ENCODE results near the gene KIF2C. TPM values are rescaled to one million over a fixed set of nuclear protein-coding genes. Genes with fewer than 3 reads are reported as not detected.

KIF2C gene
- total RNA-seq, 1 donor from 2014 or later: 0.93 TPM

DNA sequence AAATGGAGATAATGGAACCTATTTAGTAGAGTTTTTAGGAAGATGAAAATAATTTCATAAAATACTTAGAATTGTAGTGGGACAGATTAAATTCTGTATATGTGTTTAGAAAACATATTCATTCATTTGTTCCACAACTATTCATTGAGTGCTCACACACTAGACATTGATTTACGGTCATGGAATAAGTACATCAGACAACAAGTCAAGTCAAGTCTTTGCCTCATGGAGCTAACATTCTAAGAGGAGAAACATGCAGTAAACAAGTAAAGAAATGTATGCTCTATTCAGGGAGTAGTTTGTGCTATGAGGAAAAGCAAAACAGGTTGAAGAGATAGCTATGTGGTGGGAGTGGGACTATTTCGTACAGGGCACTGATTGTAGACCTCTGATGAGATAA, 77.7 kb downstream of the KIF2C start:
- TF ChIP-seq, protein P1, sequence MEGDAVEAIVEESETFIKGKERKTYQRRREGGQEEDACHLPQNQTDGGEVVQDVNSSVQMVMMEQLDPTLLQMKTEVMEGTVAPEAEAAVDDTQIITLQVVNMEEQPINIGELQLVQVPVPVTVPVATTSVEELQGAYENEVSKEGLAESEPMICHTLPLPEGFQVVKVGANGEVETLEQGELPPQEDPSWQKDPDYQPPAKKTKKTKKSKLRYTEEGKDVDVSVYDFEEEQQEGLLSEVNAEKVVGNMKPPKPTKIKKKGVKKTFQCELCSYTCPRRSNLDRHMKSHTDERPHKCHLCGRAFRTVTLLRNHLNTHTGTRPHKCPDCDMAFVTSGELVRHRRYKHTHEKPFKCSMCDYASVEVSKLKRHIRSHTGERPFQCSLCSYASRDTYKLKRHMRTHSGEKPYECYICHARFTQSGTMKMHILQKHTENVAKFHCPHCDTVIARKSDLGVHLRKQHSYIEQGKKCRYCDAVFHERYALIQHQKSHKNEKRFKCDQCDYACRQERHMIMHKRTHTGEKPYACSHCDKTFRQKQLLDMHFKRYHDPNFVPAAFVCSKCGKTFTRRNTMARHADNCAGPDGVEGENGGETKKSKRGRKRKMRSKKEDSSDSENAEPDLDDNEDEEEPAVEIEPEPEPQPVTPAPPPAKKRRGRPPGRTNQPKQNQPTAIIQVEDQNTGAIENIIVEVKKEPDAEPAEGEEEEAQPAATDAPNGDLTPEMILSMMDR (IDR thresholded peaks at IDR 0.05): no peak
- no peaks in the 10 kb centered on the region for H3K36me3 ChIP-seq
- DNase-seq (no peak), ATAC-seq (no peak)
- intact Hi-C loops (cut with DNase I): no loop called here
- H3K4me1 ChIP-seq: peaks cover 19% of the 10 kb centered on the region
- H3K27ac ChIP-seq: no peak overlapping the region
- H3K9me3 ChIP-seq: no peaks in the 10 kb centered on the region
- H3K27me3 ChIP-seq: no peaks in the 10 kb centered on the region
- H3K4me3 ChIP-seq: no peak overlapping the region

Other genes with a start within 250 kb of the KIF2C start
- gene TMEM53, start 65.4 kb upstream of the KIF2C start, total RNA-seq: 13.9 TPM
- gene ARMH1, start 65.1 kb upstream of the KIF2C start, total RNA-seq: 5.9 TPM
- gene RNU5D-1, start 8.7 kb upstream of the KIF2C start, total RNA-seq: not detected
- 1,338 TPM for gene RPS8, start 35.7 kb downstream of the KIF2C start, total RNA-seq
- gene BEST4, start 48.3 kb downstream of the KIF2C start, total RNA-seq: not detected
- gene PLK3, start 60.5 kb downstream of the KIF2C start, total RNA-seq: 38.8 TPM
- not detected for gene DYNLT4, start 67.5 kb downstream of the KIF2C start, total RNA-seq
- 9.2 TPM for gene BTBD19, start 68.7 kb downstream of the KIF2C start, total RNA-seq
- gene PTCH2, start 103.4 kb downstream of the KIF2C start, total RNA-seq: 0.64 TPM
- 22.6 TPM for gene EIF2B3, start 246.8 kb downstream of the KIF2C start, total RNA-seq